Measurements from ENCODE around the gene SSTR4.

- TF ChIP-seq CTCF (IDR thresholded peaks at IDR 0.05) (no peak), POLR2A (IDR thresholded peaks at IDR 0.05) (no peak)
These were observed 42.2 kb downstream of the SSTR4 start for GRCh38 chr20:23077277-23077676.
